GM21390 (cell line): ENCODE measurements around the gene PSKH1.
"Not testable (repeated sequence)": the region's sequence is repeated elsewhere in the genome, so short reads cannot be mapped to it uniquely, and the experiment has no call there.

Experiments
- ATAC-seq: cut with Tn5 transposase; IDR thresholded peaks from one replicate; pipeline ENCODE4 v1.9.1; 2021; ENCODE audit not compliant: unreplicated experiment

PSKH1 gene

DNA sequence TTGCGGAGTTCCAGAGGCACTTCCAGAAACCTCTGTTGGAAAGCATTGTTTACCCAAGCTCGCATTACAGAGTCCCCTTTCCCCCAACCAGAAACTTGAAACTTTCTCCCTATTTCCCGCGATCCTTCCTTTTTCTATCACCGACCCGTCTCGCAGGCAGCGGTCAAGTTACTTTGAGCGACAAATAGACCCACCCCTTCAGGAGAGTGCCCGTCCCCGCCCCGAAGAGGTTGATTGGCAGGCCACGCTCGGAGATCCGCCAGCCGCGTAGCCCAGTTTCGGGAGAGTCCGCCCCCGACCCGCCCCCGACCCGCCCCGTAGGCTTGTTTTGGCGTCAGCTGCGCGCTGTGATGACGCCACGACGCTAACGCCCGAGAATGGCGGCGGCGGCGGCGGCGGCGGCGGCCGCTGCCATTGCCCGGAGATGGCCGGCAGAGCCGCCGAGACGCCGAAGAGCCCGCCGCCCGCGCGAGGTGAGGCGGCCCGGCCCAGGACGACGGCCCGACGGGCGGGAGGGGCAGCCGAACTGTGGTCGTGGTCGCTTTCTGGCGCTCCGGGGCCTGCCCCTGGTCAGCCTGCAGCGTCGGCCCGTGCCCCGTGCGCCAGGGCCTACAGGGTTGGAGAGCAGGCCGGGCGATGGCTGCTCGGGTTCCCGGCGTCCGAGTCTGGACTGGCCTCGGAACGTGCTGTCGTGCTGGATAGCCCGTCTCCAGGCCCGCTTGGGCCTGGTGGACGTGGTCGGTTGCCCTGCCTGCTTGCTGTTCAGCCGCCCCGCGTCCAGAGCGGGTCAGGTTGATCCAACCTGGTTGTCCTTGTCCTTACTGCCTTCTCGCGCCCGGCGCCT is at the start of gene PSKH1:
Gene PSKH1 (plus strand): TSS at position 356 of the 844 bp plus-strand sequence. CDS start 15,496 bp downstream, outside the sequence.
- ATAC-seq: peak; percentile 90

GRCh38 chr16:67843343-67843765 is 49.7 kb upstream of the PSKH1 start:
- ATAC-seq: no peak

DNA sequence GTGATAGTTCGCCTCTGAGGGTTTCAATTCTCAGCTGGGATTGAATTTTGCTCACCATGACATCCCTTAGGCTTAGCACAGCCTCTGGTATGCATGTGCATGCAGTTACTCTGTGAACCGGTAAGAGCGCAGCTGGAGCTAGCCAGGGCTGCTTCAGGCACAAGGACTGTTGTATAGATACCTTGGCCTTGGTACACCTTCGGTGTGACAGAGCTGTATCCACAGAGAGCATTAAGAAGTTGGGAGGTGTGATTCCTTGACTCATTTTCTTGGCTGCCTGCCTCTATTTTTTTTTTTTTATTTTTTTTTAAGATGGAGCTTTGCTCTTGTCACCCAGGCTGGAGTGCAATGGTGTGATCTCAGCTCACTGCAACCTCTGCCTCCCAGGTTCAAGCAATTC is 48.6 kb upstream of the PSKH1 start:
- no peak for ATAC-seq

- no peak for ATAC-seq
Observed at GRCh38 chr16:67845291-67846062, 47.6 kb upstream of the PSKH1 start.

- no peak for ATAC-seq
Observed at GRCh38 chr16:67846063-67846319, 47.1 kb upstream of the PSKH1 start.

- peak; percentile 55 for ATAC-seq
Observed at GRCh38 chr16:67846320-67847063, 46.6 kb upstream of the PSKH1 start, which contains the start of gene NUTF2. NUTF2 (plus strand) TSS chr16:67846933; CDS start chr16:67865131, 18,198 bp downstream.

GRCh38 chr16:67847064-67847861 is 45.8 kb upstream of the PSKH1 start, which contains the start of gene CENPT:
CENPT (minus strand) TSS chr16:67847693; CDS start chr16:67833859, 13,834 bp downstream.
- peak; percentile 40 for ATAC-seq

DNA sequence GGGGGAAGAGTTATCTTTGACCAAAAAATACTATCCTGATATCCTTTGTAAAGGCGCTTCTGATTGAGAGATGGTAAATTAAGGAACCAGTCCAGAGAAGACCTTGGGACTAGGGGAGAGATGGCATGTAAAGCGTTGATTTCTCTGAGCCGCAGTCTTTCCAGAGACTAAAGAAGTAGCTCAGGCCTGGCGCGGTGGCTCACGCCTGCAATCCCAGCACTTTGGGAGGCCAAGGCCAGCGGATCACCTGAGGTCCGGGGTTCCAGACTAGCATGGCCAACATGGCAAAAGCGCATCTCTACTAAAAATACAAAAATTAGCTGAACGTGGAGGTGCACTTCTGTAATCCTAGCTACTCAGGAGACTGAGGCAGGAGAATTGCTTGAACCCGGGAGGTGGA is 44.9 kb upstream of the PSKH1 start:
- no peak for ATAC-seq

DNA sequence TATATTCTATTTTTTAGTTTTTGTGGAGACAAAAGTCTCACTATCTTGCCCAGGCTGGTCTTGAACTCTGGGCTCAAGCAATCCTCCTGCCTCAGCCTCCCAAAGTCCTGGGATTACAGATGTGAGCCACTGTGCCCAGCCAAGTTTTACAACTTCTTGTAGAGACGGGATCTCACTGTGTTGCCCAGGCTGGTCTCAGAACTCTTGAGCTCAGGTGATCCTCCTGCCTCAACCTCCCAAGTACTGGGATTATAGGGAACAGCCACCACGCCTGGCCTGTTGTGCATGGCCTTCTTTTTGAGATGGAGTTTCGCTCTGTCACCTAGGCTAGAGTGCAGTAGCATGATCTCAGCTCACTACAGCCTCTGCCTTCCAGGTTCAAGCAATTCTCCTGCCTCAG is 39.4 kb upstream of the PSKH1 start:
- ATAC-seq: no peak

DNA sequence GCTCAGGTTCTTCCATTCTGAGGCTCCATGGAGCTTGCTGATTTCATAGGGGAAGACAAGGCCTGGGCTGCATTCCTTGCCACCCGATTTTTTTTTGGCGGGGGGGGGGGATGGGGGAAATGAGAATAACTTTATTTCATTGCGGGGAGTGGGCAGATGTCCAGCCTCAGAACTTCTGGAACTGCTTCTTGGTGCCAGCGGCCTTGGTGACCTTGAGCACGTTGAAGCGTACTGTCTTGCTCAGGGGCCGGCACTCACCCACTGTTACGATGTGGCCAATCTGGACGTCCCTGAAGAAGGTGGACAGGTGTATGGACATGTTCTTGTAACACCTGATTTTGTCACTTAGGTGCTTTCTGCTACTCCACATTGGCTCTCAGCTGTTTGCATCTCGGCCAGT is 37.3 kb upstream of the PSKH1 start:
- ATAC-seq: no peak

DNA sequence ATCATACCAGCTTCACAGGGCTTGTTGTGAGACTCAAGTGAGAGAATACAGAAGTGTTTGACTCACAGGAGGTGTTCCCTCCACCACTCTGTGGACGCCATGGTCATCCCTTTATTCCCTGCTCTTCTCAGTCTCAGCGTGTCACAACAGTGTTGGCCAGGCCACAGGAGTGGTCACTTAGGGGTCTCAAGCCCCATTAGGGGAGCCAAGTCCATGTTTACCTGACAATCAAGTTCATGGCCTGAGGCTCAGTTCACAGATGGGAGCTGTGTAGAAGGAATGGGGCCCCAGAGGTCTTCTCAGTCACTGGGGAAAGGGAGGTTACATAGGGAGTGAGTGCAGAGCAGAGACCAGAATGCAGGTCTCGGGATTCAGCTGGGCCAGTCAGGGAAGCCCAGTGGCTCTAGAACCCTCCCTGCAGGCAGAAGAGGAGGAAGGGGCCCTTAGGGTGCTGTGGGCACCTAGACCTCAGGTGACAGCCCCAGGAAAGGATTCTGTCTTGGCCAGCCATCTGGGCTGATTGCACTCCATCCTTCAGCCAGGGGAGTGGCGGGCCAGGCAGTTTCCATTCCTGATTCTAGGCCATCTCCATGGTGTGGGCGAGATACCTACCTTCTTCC is 36.0 kb upstream of the PSKH1 start:
- no peak for ATAC-seq

- no peak for ATAC-seq
Observed at GRCh38 chr16:67857547-67858233, 35.4 kb upstream of the PSKH1 start.

DNA sequence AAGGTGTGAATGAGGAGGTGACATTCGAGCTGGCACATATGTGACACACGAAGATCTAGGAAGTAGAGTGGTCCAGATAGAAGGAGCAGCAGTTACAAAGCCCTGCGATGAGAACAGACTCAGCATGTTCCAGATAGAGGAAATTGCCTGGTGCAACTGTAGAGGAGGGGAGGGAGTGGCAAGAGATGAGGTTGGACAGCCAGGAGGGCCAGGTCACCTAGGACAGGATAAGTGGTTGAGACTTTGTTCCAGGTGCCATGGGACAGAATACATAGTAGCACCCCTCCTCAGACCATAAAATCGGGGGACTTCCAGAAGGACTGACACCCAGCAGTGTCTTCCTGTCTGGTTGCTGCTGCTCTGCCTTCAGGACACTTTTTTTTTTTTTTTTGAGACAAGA is 34.6 kb upstream of the PSKH1 start:
- no peak for ATAC-seq

- no peak for ATAC-seq
Observed at GRCh38 chr16:67860589-67861398, 32.3 kb upstream of the PSKH1 start.

DNA sequence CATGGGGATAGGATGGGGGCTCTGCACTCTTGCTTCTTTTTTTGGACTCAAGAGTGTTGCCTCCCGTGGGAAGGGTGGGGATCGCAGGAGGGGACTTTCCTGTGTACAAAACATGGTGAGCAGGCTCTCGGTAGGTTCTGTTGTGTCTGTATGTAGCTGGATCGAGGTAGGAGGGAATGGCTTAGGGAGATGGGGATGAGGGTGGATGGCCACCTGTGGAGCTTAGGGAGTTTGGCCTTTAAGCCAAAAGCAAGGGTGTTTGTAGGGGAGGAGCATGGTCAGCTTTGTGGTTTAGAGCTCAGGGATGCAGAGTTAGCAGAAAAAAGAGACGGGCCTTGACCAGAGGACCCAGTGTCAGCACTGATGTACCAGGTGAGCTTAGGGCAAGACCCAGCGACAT is 31.2 kb upstream of the PSKH1 start:
- ATAC-seq: no peak

GRCh38 chr16:67862623-67863583 is 30.2 kb upstream of the PSKH1 start:
- no peak for ATAC-seq

DNA sequence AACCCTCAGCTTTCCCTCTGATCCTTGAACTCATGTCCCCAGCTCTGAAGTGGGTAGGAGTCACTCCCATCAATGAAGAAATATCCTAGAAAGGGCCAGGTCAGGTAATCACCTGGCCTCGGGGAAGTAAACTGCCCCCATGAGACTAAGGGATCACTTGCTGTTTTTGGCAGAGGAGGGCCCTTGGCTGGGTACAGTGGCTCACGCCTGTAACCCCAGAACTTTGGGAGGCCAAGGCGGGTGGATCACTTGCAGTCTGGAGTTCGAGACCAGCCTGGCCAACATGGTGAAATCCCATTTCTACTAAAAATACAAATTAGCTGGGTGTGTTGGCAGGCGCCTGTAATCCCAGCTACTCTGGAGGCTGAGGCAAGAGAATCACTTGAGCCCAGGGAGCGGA is 29.0 kb upstream of the PSKH1 start:
- ATAC-seq: not testable (repeated sequence)

GRCh38 chr16:67864594-67864993 is 28.5 kb upstream of the PSKH1 start:
- no peak for ATAC-seq
